Panc1 (cell line): Measurements from ENCODE around the gene FUBP3. TPM values are rescaled to one million over a fixed set of nuclear protein-coding genes. Genes with fewer than 3 reads are reported as not detected.

ENCODE experiments used
- ATAC-seq: fragments of 200-7000 bp; cut with Tn5 transposase; 2 replicates; pipeline ENCODE4 v1.9.1; 2020; ENCODE audit warnings: mild to moderate bottlenecking, moderate library complexity
- BruUV-seq: library from RNA; stranded (reverse); fragments of 400-500 nt; replicated peaks from 2 replicates; lab custom pipeline; 2021; lab: Mats Ljungman, UMichigan
- CTCF ChIA-PET: fragments of 300-600 bp; sonication (Branson Sonifier 250); formaldehyde crosslinking; loops from one replicate; lab custom pipeline; 2022; ENCODE audit warnings: antibody characterized with exemption; lab: Charles Lee
- POLR2A ChIA-PET: fragments of 300-600 bp; sonication (Branson Sonifier 250); formaldehyde crosslinking; loops from one replicate; lab custom pipeline; 2022; ENCODE audit warnings: antibody characterized with exemption; lab: Charles Lee
- DNase-seq: peaks from one replicate; pipeline ENCODE4 v3.0.0-alpha.2; 2010; ENCODE audit warnings: low read depth, low spot score
- H3K27ac ChIP-seq: 2 replicates; pipeline ENCODE4 v1.5.1; 2011; ENCODE audit warnings: mild to moderate bottlenecking, low read length, inconsistent platforms
- H3K27me3 ChIP-seq: fragments of 200-500 bp; sonication (Bioruptor generic); 2 replicates; pipeline ENCODE4 v1.6.0; 2014; ENCODE audit warnings: low read length, inconsistent platforms; ENCODE audit not compliant: control insufficient read depth, insufficient read depth
- H3K36me3 ChIP-seq: fragments of 200-500 bp; sonication (Bioruptor generic); 2 replicates; pipeline ENCODE4 v1.5.1; 2014; ENCODE audit warnings: inconsistent platforms, mild to moderate bottlenecking, low read length, moderate library complexity; ENCODE audit not compliant: control insufficient read depth, insufficient read depth
- H3K4me1 ChIP-seq: 2 replicates; pipeline ENCODE4 v1.5.1; 2011; ENCODE audit warnings: inconsistent platforms, mild to moderate bottlenecking, low read length, moderate library complexity; ENCODE audit not compliant: control insufficient read depth, insufficient read depth
- H3K4me3 ChIP-seq, 2 experiments: 2 replicates each; pipeline ENCODE4 v1.5.1; 2011 to 2012; ENCODE audit warnings: low read depth in 2 of 2, low read length in 2 of 2, mild to moderate bottlenecking in 2 of 2, inconsistent platforms in 1 of 2, moderate library complexity in 1 of 2
- H3K9me3 ChIP-seq: fragments of 200-500 bp; sonication (Bioruptor generic); 2 replicates; pipeline ENCODE4 v1.5.1; 2014; ENCODE audit warnings: low read depth, mild to moderate bottlenecking, inconsistent platforms, low read length, moderate library complexity; ENCODE audit not compliant: control insufficient read depth, insufficient read depth
- CTCF ChIP-seq: fragments of 450-650 bp; IDR thresholded peaks from 2 replicates; pipeline ENCODE4 v1.5.1; 2017; ENCODE audit warnings: mild to moderate bottlenecking
- POLR2AphosphoS5 ChIP-seq: IDR thresholded peaks from 2 replicates; pipeline ENCODE4 v1.6.1; 2012; ENCODE audit warnings: mild to moderate bottlenecking, low read depth, low read length, moderate library complexity
- REST ChIP-seq, 2 experiments: IDR thresholded peaks; 2 replicates each; pipeline ENCODE4 v1.6.1; 2011 to 2012; ENCODE audit warnings: low read depth in 2 of 2, control low read depth in 1 of 2, low read length in 1 of 2, mild to moderate bottlenecking in 1 of 2, moderate library complexity in 1 of 2; ENCODE audit not compliant: insufficient read depth in 1 of 2
- SIN3A ChIP-seq: IDR thresholded peaks from 2 replicates; pipeline ENCODE4 v1.6.1; 2012; ENCODE audit warnings: low read depth, mild to moderate bottlenecking, low read length, moderate library complexity, borderline replicate concordance; ENCODE audit not compliant: insufficient read depth
- TCF7L2 ChIP-seq: IDR thresholded peaks from 2 replicates; pipeline ENCODE4 v1.6.1; 2011; ENCODE audit warnings: mild to moderate bottlenecking, low read depth, low read length, inconsistent platforms
- in situ Hi-C: cut with HindIII; loops from 2 replicates; pipeline ENCODE4 v1.10.0; 2016; ENCODE audit warnings: low sequenced_read_pairs, low pct_unique_long_range_greater_than_20kb
- intact Hi-C: fragments of 100-400 bp; cut with micrococcal nuclease; formaldehyde crosslinking; loops from one replicate; pipeline ENCODE4 v1.10.0; 2022; ENCODE audit not compliant: unreplicated experiment
- total RNA-seq: library from RNA; stranded (reverse); gene quantifications from one replicate; pipeline ENCODE4 v1.2.1, GENCODE V29; 2021; ENCODE audit not compliant: unreplicated experiment

The FUBP3 gene
- total RNA-seq, 1 experiment from 2014 or later, result 46.6 TPM

- BruUV-seq, result no TSS peak
- no peak overlapping the region for H3K27ac ChIP-seq
- ChIA-PET CTCF (no interaction called here), POLR2A (no interaction called here)
- in situ Hi-C loops, result no loop called here
- TF ChIP-seq CTCF, result no peak
- no peak for TF ChIP-seq REST (IDR thresholded peaks at IDR 0.05; ENCODE audit: insufficient read depth in 1 of 2, low read depth in 2 of 2, low read length in 1 of 2)
- TF ChIP-seq SIN3A, result no peak
- TF ChIP-seq TCF7L2, result no peak
- no peak for TF ChIP-seq POLR2AphosphoS5
- H3K36me3 ChIP-seq, result peaks cover 3% of the 10 kb centered on the region; the same call in 1 of the 2 replicates
- ATAC-seq (no peak), DNase-seq (no peak)
- H3K4me3 ChIP-seq, result no peak overlapping the region
- H3K4me1 ChIP-seq, result no peaks in the 10 kb centered on the region
- no peaks in the 10 kb centered on the region for H3K9me3 ChIP-seq
- H3K27me3 ChIP-seq, result no peaks in the 10 kb centered on the region
- intact Hi-C loops, result no loop called here
These were observed 60.6 kb downstream of the FUBP3 start for GRCh38 chr9:130639866-130640555.

GRCh38 chr9:130640681-130641080 lies 61.3 kb downstream of the FUBP3 start:
- TF ChIP-seq CTCF (no peak), REST (IDR thresholded peaks at IDR 0.05; ENCODE audit: insufficient read depth in 1 of 2, low read depth in 2 of 2, low read length in 1 of 2) (no peak), POLR2AphosphoS5 (no peak), TCF7L2 (no peak), SIN3A (no peak)
- ChIA-PET CTCF (no interaction called here), POLR2A (no interaction called here)
- Histone ChIP-seq H3K4me3 (no peak overlapping the region), H3K4me1 (no peaks in the 10 kb centered on the region), H3K9me3 (no peaks in the 10 kb centered on the region), H3K27me3 (no peaks in the 10 kb centered on the region), H3K27ac (no peak overlapping the region), H3K36me3 (peaks cover 3% of the 10 kb centered on the region; the same call in 1 of the 2 replicates)
- ATAC-seq (no peak), DNase-seq (no peak)
- no TSS peak for BruUV-seq
- intact Hi-C loops (no loop called here), in situ Hi-C loops (no loop called here)
